CD4-positive, alpha-beta T cell (primary cell): ENCODE results near the gene BIRC5. TPM values are rescaled to one million over a fixed set of nuclear protein-coding genes. Genes with fewer than 3 reads are reported as not detected.

Experiments
- ATAC-seq: fragments of 200-7000 bp; cut with Tn5 transposase; one replicate; pipeline ENCODE4 v1.10.0; 2022; ENCODE audit warnings: mild to moderate bottlenecking; ENCODE audit not compliant: poor library complexity
- CTCF ChIA-PET: fragments of 350-600 bp; sonication (Branson Sonifier 250); formaldehyde crosslinking; loops from one replicate; lab custom pipeline; 2021; ENCODE audit warnings: antibody characterized with exemption, inconsistent platforms; lab: Charles Lee
- POLR2A ChIA-PET: fragments of 350-600 bp; sonication (Branson Sonifier 250); formaldehyde crosslinking; loops from one replicate; lab custom pipeline; 2021; ENCODE audit warnings: antibody characterized with exemption, inconsistent platforms; lab: Charles Lee
- DNase-seq, 14 experiments: peaks; one replicate each; pipeline ENCODE4 v3.0.0-alpha.2; 2013 to 2020; ENCODE audit warnings: mixed read lengths in 2 of 14
- H3K27ac ChIP-seq, 2 donors: one replicate each; pipeline versions ENCODE4 v1.5.1 to v1.7.0; 2013; ENCODE audit warnings: low read length in 2 of 2, low read depth in 1 of 2, mild to moderate bottlenecking in 1 of 2
- H3K27me3 ChIP-seq, 2 experiments: 1 replicate in 1 of 2; 2 replicates in 1 of 2; pipeline versions ENCODE4 v1.6.1 to v1.7.0; 2013; ENCODE audit warnings: low read length in 2 of 2, control low read depth in 1 of 2, mild to moderate bottlenecking in 1 of 2, moderate library complexity in 1 of 2; ENCODE audit not compliant: insufficient read depth in 2 of 2, control insufficient read depth in 1 of 2
- H3K36me3 ChIP-seq: one replicate; pipeline ENCODE4 v1.6.1; 2013; ENCODE audit warnings: low read length, control low read depth; ENCODE audit not compliant: insufficient read depth
- H3K4me1 ChIP-seq: one replicate; pipeline ENCODE4 v1.6.1; 2013; ENCODE audit warnings: low read length, control low read depth; ENCODE audit not compliant: insufficient read depth
- H3K4me3 ChIP-seq: one replicate; pipeline ENCODE4 v1.5.1; 2013; ENCODE audit warnings: mild to moderate bottlenecking, low read length, moderate library complexity
- H3K9me3 ChIP-seq, 2 experiments: 1 replicate in 1 of 2; 2 replicates in 1 of 2; pipeline versions ENCODE4 v1.6.1 to v1.7.0; 2013; ENCODE audit warnings: low read length in 2 of 2, mild to moderate bottlenecking in 2 of 2, control low read depth in 1 of 2, moderate library complexity in 1 of 2; ENCODE audit not compliant: control insufficient read depth in 1 of 2, insufficient read depth in 1 of 2
- H3K27ac Mint-ChIP-seq: one replicate; pipeline ENCODE4 v1.8.0; 2020; ENCODE audit warnings: mixed read lengths
- H3K27me3 Mint-ChIP-seq: one replicate; pipeline ENCODE4 v1.8.0; 2021; ENCODE audit warnings: mixed read lengths
- H3K36me3 Mint-ChIP-seq: one replicate; pipeline ENCODE4 v1.8.0; 2021; ENCODE audit warnings: low read depth, mixed read lengths
- H3K4me1 Mint-ChIP-seq: one replicate; pipeline ENCODE4 v1.8.0; 2021; ENCODE audit warnings: low read depth, mixed read lengths
- H3K4me3 Mint-ChIP-seq: one replicate; pipeline ENCODE4 v1.8.0; 2020; ENCODE audit warnings: mild to moderate bottlenecking, mixed read lengths
- H3K9me3 Mint-ChIP-seq: one replicate; pipeline ENCODE4 v1.8.0; 2020; ENCODE audit warnings: mixed read lengths
- CTCF ChIP-seq: fragments of 200-600 bp; IDR thresholded peaks from one replicate; pipeline ENCODE4 v1.8.0; 2022; ENCODE audit warnings: antibody characterized with exemption, mild to moderate bottlenecking
- intact Hi-C, 2 experiments: fragments of 100-400 bp; cut with DNase I in 1 of 2; cut with micrococcal nuclease in 1 of 2; formaldehyde crosslinking; loops; one replicate each; pipeline versions ENCODE4 v1.15.1 to v1.9.0; 2023 to 2025; cut with DNase I, micrococcal nuclease
- total RNA-seq, 174 experiments: library from RNA in 2 of 174; stranded (reverse) in 2 of 174; gene quantifications; one replicate each; pipeline ENCODE4 v1.2.3 and lab custom pipeline; 2021 to 2026

BIRC5 gene
- total RNA-seq, 2 experiments from 2014 or later = 0.39 to 0.41 TPM

GRCh38 chr17:78258323-78259191 is 44.5 kb downstream of the BIRC5 start:
- peak overlapping the region; percentile 98 for H3K27ac Mint-ChIP-seq
- Histone ChIP-seq H3K4me1 (peaks cover 97% of the 10 kb centered on the region), H3K9me3 (no peaks in the 10 kb centered on the region), H3K27ac (peak overlapping the region; percentile 71 to 75), H3K4me3 (peak overlapping the region; percentile 56), H3K36me3 (no peaks in the 10 kb centered on the region), H3K27me3 (no peaks in the 10 kb centered on the region)
- H3K4me1 Mint-ChIP-seq = peaks cover 80% of the 10 kb centered on the region
- H3K4me3 Mint-ChIP-seq = peak overlapping the region; percentile 93
- ChIA-PET POLR2A (interaction anchor here (0.9 to 2.7 kb wide), 6 partner anchors 12 to 129 kb away, joined by 3 to 15 read pairs (median 3); no protein-coding TSS in a partner anchor), CTCF (interaction anchor here (0.6 to 1.2 kb wide), 2 partner anchors 18 to 90 kb away, joined by 3 read pairs; no protein-coding TSS in a partner anchor)
- peaks cover 2% of the 10 kb centered on the region for H3K9me3 Mint-ChIP-seq
- DNase-seq (peak; percentile 63 to 92 (median 83)), ATAC-seq (peak; percentile 66)
- no peaks in the 10 kb centered on the region for H3K27me3 Mint-ChIP-seq
- peaks cover 5% of the 10 kb centered on the region for H3K36me3 Mint-ChIP-seq
- TF ChIP-seq CTCF = no peak
- intact Hi-C loops = loop anchor here in 1 of 2 experiments (10.0 kb wide), 1 partner anchor 586 kb away; the partner anchor contains the start of gene USP36

GRCh38 chr17:78259192-78259554 is 45.1 kb downstream of the BIRC5 start:
- Mint-ChIP-seq H3K27me3 (no peaks in the 10 kb centered on the region), H3K36me3 (peaks cover 5% of the 10 kb centered on the region), H3K27ac (peak overlapping the region; percentile 98), H3K4me1 (peaks cover 79% of the 10 kb centered on the region), H3K9me3 (peaks cover 2% of the 10 kb centered on the region), H3K4me3 (peak overlapping the region; percentile 79)
- intact Hi-C loops = loop anchor here in 1 of 2 experiments (10.0 kb wide), 1 partner anchor 586 kb away; the partner anchor contains the start of gene USP36
- DNase-seq (peak in 1 of 14 experiments; percentile 29), ATAC-seq (no peak)
- Histone ChIP-seq H3K27ac (peak overlapping the region; percentile 65 to 75), H3K9me3 (no peaks in the 10 kb centered on the region), H3K36me3 (no peaks in the 10 kb centered on the region), H3K4me3 (peak overlapping the region; percentile 56), H3K27me3 (no peaks in the 10 kb centered on the region), H3K4me1 (peaks cover 97% of the 10 kb centered on the region)
- CTCF ChIA-PET = interaction anchor here (0.6 to 1.2 kb wide), 2 partner anchors 17 to 89 kb away, joined by 3 read pairs; no protein-coding TSS in a partner anchor
- POLR2A ChIA-PET = interaction anchor here (0.7 to 2.7 kb wide), 7 partner anchors 11 to 129 kb away, joined by 3 to 15 read pairs (median 3); no protein-coding TSS in a partner anchor
- no peak for TF ChIP-seq CTCF

GRCh38 chr17:78263063-78263735 is 49.1 kb downstream of the BIRC5 start:
- Histone ChIP-seq H3K9me3 (no peaks in the 10 kb centered on the region), H3K36me3 (no peaks in the 10 kb centered on the region), H3K27me3 (no peaks in the 10 kb centered on the region), H3K4me3 (no peak overlapping the region), H3K4me1 (peaks cover 61% of the 10 kb centered on the region), H3K27ac (peak overlapping the region; percentile 47 to 56)
- H3K27me3 Mint-ChIP-seq = no peaks in the 10 kb centered on the region
- H3K36me3 Mint-ChIP-seq = no peaks in the 10 kb centered on the region
- intact Hi-C loops = no loop called here
- TF ChIP-seq CTCF = no peak
- peaks cover 51% of the 10 kb centered on the region for H3K4me1 Mint-ChIP-seq
- ChIA-PET POLR2A (interaction anchor here (0.8 to 2.8 kb wide), 8 partner anchors 8 to 90 kb away, joined by 3 to 20 read pairs (median 4); no protein-coding TSS in a partner anchor), CTCF (interaction anchor here (0.6 to 1.9 kb wide), 3 partner anchors 11 to 126 kb away, joined by 3 to 12 read pairs (median 3); no protein-coding TSS in a partner anchor)
- DNase-seq (peak in 5 of 14 experiments; percentile 29 to 50 (median 36)), ATAC-seq (no peak)
- no peaks in the 10 kb centered on the region for H3K9me3 Mint-ChIP-seq
- no peak overlapping the region for H3K4me3 Mint-ChIP-seq
- peak overlapping the region; percentile 98 for H3K27ac Mint-ChIP-seq
